Activated CD4-positive, alpha-beta T cell treated with anti-CD3 and anti-CD28 coated beads, Interleukin-2, Interleukin-4, amounts not matched to agents 100 ng/mL and 50 ng/mL, durations not matched to agents 16 hours and 8 hours (primary cell): ENCODE measurements around the gene LRRC31.

Experiments used
- DNase-seq: peaks from one replicate; pipeline ENCODE4 v3.0.0-alpha.2; 2020; ENCODE audit warnings: low spot score

Gene LRRC31

GRCh38 chr3:169863458-169863899 is 6.3 kb downstream of the LRRC31 start:
- DNase-seq: peak; percentile 76

- no peak for DNase-seq
These were observed 7.9 kb downstream of the LRRC31 start for GRCh38 chr3:169861871-169862270.

DNA sequence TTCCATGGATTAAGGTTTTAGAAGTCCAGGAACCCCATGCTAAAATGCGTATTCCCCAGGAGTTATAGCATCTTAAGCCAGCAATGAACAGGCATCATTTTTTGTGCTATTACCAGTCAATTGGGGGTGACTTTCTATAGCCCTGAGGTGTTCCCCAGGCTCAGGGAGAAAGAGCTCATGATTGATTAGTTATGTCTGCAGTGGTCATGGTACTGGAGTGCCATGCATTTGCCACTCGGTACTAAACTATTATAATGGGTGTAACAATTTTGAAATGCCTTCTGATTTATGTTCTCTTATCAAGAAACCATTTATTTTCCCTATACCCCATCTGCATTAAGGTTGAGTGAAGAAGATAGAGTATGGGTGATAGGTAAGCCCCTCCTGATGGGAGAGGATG is 11.9 kb downstream of the LRRC31 start:
- no peak for DNase-seq

- no peak for DNase-seq
These were observed 14.2 kb downstream of the LRRC31 start for GRCh38 chr3:169855514-169855913.

DNA sequence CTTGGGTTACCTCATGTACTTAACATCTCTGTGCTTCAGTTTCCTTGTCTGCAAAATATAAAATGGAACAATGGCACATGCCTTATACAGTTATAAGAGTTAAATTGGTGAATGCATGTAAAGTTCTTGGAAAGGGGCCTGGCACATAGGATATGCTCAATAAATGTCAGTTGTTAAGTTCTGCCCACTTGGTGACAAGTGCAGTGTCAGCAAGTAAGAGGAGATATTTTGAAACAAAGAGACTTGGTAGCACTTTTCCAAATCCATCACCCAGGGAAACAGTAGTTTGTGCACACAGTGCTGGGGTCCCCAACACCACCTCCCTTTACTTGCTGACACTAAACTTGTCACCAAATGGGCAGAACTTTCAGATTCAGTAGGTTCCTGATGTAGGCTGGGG is 19.1 kb downstream of the LRRC31 start:
- DNase-seq: no peak

GRCh38 chr3:169848741-169849140 is 21.0 kb downstream of the LRRC31 start:
- DNase-seq: no peak

GRCh38 chr3:169847896-169848295 is 21.8 kb downstream of the LRRC31 start:
- no peak for DNase-seq

DNA sequence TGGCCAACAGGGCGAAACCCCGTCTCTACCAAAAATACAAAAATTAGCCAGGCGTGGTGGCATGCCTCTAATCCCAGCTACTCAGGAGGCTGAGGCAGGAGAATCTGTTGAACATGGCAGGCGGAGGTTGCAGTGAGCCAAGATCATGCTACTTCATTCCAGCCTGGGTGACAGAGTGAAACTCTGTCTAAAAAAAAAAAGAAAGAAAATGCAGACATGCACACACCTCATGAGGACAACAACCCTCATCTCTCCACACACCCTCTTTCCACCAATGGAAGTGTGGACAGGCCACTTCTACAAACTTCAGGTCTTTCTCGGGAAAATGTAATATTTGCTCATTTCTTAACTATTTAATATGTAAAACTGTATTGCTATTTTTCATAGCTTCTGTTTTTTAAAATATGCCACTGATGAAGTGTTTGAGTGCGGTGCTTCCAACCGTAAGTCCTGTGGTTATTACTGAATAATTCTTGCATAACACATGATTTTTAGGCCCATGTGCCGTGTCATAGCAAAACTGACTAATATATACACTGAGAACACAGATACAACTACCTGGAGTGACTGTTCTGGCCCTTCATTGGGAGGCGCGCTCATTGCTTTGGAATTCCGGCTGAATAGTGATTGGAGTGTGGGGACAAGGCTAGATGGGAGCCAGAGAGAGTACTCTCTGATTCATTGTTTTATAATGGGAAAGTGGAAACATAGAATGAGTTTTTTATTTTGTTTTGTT is 23.1 kb downstream of the LRRC31 start:
- DNase-seq: no peak

DNA sequence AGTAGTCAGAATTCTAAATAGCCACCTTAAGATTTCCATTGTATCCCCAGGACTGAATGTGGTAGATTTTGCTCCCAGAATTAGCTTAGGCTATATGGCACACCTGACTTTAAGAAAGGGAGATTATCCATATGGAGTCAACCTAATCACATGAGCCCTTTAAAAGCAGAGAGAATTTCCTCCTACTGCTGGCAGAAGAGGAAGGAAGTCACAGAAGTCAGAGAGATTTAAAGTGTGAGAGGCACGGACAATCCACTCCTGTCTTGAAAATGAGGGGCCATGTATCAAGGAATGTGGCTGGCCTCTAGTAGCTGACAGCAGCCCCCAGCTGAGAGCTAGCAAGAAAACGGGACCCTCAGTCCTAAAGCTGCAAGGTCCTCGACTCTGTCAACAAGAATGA is 26.8 kb downstream of the LRRC31 start:
- DNase-seq: no peak

DNA sequence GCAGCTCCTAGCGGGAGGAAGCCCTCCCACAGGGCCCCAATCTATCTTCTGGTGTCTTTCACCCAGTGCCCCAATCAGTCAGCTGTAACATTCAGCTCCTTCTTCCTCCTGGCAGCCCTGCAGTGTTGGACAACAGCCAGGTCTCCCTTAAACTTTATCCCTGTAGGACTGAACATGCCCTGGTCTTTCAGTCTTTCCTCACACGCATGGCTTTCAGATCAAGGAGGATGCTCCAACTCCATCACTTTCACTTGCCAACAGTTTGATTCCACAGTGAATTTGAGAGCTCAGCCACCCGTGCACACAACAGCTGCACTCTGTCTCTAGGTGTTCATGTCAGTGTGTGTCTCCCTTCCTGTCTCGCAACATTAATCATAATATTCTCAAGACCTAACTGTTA is 28.6 kb downstream of the LRRC31 start:
- DNase-seq: no peak

DNA sequence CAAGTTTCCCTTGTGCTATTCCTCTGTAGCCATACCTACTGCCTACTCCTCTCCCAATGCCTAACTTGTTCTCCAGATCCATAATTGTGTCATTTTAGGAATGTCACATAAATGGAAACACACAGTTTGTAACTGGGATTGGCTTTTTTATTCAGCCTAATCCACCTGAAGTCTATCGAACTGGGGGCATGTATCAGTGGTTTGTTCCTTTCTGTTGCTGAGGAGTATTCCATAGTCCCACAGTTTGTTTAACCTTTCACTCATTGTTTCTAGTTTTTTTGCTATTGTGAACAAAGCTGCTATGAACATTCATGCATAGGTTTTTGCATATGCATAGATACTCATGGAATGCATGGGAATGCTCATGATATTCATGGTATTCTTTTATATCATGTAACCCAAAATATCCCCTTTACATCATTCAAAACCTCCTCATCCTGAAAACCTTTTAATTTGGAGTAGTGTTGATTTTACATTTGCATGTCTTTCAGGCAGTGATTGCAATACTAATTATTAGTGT is 31.2 kb downstream of the LRRC31 start:
- no peak for DNase-seq

GRCh38 chr3:169836942-169837275 is 32.8 kb downstream of the LRRC31 start:
- no peak for DNase-seq

GRCh38 chr3:169836078-169836941 is 33.4 kb downstream of the LRRC31 start:
- no peak for DNase-seq

GRCh38 chr3:169835533-169835932 is 34.2 kb downstream of the LRRC31 start:
- no peak for DNase-seq

DNA sequence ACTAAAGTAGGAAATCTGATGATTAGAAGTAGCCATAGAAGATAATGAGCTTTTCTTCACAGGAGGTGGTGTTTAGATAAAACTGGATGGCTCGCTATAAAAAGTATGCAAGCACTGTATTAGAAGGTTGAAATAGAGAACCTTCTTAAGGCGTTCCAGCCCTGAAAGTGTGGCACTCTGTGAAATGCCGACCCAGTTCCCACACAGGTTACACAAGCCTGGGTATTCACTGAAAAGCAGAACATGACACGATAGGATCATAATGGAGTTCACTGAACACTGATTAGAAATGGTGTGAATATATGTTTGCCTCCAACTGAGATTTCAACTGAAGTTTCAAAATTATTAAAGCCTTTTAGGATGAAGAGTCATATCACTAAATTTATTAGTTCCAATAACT is 42.0 kb downstream of the LRRC31 start:
- DNase-seq: no peak

DNA sequence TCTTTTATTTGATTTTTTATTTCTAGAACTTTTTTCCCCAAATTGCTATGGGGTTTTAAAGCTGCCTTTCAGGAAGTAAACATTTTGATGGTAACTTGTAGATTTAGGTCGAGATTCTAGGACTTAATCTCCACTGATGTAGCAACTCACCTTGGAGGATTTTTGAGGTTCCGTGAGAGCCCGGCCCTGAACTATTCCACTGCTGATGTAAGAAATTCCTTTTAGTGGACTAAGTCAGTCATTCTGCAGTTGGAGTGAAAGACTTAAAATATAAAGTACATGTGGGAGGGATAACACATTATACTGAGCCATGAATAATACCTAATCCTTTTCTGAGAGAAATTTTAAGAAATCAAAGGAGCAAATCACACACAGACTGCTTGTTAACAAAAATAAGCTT is 44.4 kb downstream of the LRRC31 start:
- DNase-seq: no peak

DNA sequence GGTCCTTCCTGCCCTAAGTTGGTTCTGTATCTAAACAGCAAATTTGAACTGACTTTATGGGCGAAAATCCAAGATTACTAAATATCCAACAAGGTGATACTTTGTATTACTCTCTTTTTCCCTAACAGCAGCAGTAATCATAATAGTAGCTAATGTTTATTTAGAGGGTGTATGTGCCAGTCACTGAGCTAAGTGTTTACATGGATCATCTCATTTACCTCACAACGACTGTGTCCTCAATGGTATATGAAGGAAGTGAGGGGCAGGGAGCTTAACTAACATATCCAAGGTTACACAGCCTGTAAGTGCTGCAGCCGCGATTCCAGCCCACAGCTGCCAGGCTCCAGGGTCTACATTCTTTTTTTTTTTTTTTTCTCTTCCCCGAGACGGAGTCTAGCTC is 46.8 kb downstream of the LRRC31 start:
- no peak for DNase-seq

GRCh38 chr3:169822540-169822939 is 47.2 kb downstream of the LRRC31 start:
- DNase-seq: no peak

DNA sequence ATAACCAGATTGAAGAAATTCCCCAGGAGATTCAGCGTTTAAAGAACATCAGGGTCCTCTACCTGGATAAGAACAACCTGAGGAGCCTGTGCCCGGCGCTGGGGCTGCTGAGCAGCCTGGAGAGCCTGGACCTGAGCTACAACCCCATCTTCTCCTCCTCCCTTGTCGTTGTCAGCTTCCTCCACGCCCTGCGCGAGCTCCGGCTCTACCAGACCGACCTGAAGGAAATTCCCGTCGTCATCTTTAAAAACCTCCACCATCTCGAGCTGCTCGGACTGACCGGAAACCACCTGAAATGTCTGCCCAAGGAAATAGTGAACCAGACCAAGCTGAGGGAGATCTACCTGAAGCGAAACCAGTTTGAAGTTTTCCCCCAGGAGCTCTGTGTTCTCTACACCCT is 47.6 kb downstream of the LRRC31 start:
- DNase-seq: no peak

DNA sequence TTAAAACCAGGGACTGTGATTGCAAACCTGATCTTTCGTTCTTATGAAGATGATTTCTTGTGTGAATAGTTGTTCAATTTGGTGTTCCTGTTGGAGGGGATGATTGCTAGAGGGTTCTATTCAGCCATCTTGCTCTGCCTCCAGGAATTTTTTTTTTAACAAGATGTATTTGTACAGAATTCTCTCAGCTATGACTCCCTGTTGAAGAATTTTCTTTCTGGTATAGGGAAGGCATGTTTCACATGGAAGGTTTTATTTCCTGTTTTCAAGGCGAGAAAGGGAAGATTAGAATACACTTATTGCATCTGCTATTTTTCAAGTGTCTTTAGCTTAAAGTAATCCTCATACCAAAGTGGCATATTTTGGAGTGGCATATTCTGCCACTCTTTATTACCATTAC is 51.4 kb downstream of the LRRC31 start:
- no peak for DNase-seq

GRCh38 chr3:169815590-169816150 is 54.1 kb downstream of the LRRC31 start:
- DNase-seq: no peak

- peak; percentile 77 for DNase-seq
These were observed 55.8 kb downstream of the LRRC31 start for GRCh38 chr3:169813757-169814517.
